Metanephros (tissue), 2 donors: ENCODE results near the gene YWHAQ. TPM values are rescaled to one million over a fixed set of nuclear protein-coding genes. Genes with fewer than 3 reads are reported as not detected.

ENCODE experiments used
- small RNA-seq: library from RNA; depleted of rRNA; stranded (forward); fragments of <200 nt; gene quantifications from one replicate; pipeline ENCODE3, GENCODE V24; 2014; ENCODE audit warnings: low replicate concordance
- total RNA-seq: library from RNA; depleted of rRNA; stranded (reverse); fragments of >200 nt; gene quantifications from one replicate; pipeline ENCODE4 v1.2.3, GENCODE V29; 2014

YWHAQ gene
- 263 TPM for total RNA-seq

GRCh38 chr2:9630736-9631552 lies at the start of gene YWHAQ:
Gene YWHAQ, minus strand, starts transcription at chr2:9630997. Its CDS starts 545 bp downstream, at chr2:9630452.

DNA sequence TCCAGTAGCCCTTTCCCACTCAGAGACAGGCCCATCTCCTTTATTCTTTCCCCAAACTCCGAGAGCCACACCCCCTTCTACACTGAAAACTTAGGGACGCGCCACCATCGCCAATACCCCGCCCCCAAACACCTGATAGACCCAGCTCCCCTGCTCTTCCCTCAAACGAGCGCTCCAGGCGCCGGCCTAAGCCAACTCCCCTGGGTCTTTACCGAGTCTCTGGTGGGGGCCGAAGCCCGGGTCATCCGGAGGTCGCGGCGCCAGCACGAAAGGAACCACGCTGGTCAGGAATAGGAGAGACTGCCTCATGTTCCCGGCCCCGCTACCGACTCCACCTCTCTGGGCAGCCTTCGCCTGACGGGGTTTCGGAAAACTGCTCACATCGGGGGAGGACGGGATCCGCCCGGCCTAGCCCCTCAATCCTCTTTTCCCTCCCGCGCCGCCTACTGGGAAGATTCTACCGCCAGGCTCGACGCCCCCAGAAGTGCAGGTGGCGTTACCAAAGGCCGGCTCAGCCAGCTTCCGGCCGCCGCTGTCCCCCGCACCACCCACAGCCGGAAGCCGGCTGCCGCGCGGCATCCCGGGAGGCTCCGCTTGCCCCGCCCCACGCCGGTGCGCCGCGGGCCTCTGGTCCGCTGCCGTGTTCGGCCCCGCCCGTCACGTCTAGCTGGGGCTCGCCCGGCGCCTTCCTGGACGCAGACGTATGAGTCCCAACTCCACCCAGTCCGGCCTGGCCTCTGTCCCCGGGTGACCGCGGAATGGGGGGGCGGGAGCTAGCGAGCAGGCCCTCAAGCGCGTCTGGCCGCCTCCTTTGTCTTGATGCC lies 75.3 kb downstream of the YWHAQ start, which contains the start of gene ADAM17:
TSS of gene ADAM17 (minus strand) at position 534 of the 824 bp plus-strand sequence. CDS start at position 309, 225 bp downstream.

Small RNA genes lying within 50 kb of the gene (small RNA-seq; reads per million reads assigned to genes)
- gene RF00019, result not detected

Other genes starting within 250 kb of the YWHAQ start
- 29.9 TPM for gene ITGB1BP1, start 207.5 kb downstream of the YWHAQ start, total RNA-seq
- 38.1 TPM for gene CPSF3, start 207.3 kb downstream of the YWHAQ start, total RNA-seq
- 32.1 TPM for gene IAH1, start 156.4 kb downstream of the YWHAQ start, total RNA-seq
- gene ADAM17, start 75.2 kb downstream of the YWHAQ start, total RNA-seq, result 30.8 TPM
- 37.7 TPM for gene TAF1B, start 212.5 kb upstream of the YWHAQ start, total RNA-seq